Aorta (tissue), 5 donors: ENCODE measurements around the gene MSI1. TPM values are rescaled to one million over a fixed set of nuclear protein-coding genes. Genes with fewer than 3 reads are reported as not detected.
"Not testable (repeated sequence)": the region's sequence is repeated elsewhere in the genome, so short reads cannot be mapped to it uniquely, and the experiment has no call there.

Source experiments
- ATAC-seq: fragments of 200-7000 bp; cut with Tn5 transposase; one replicate; pipeline ENCODE4 v1.9.1; 2022; ENCODE audit warnings: moderate library complexity; ENCODE audit not compliant: low FRiP score
- DNase-seq, 2 donors: peaks; one replicate each; pipeline ENCODE4 v3.0.0-alpha.2; 2020
- H3K27ac ChIP-seq, 2 donors: one replicate each; pipeline ENCODE4 v1.5.1; 2013; ENCODE audit warnings: low read length in 2 of 2, mild to moderate bottlenecking in 2 of 2, moderate library complexity in 2 of 2, control low read depth in 1 of 2, inconsistent platforms in 1 of 2, low read depth in 1 of 2
- H3K27me3 ChIP-seq, 2 donors: one replicate each; pipeline ENCODE4 v1.6.1; 2013; ENCODE audit warnings: control low read depth in 1 of 2, low read length in 1 of 2, mild to moderate bottlenecking in 1 of 2, moderate library complexity in 1 of 2; ENCODE audit not compliant: insufficient read depth in 2 of 2, control insufficient read depth in 1 of 2
- H3K36me3 ChIP-seq, 2 donors: one replicate each; pipeline ENCODE4 v1.6.1; 2013; ENCODE audit warnings: control low read depth in 1 of 2, low read length in 1 of 2, mild to moderate bottlenecking in 1 of 2; ENCODE audit not compliant: insufficient read depth in 2 of 2, control insufficient read depth in 1 of 2
- H3K4me1 ChIP-seq, 2 donors: one replicate each; pipeline ENCODE4 v1.6.1; 2013; ENCODE audit warnings: low read length in 2 of 2, control low read depth in 1 of 2, mild to moderate bottlenecking in 1 of 2, moderate library complexity in 1 of 2; ENCODE audit not compliant: insufficient read depth in 2 of 2, control insufficient read depth in 1 of 2
- H3K4me3 ChIP-seq, 2 donors: one replicate each; pipeline ENCODE4 v1.5.1; 2013; ENCODE audit warnings: low read length in 2 of 2, control low read depth in 1 of 2, mild to moderate bottlenecking in 1 of 2
- H3K9me3 ChIP-seq: one replicate; pipeline ENCODE4 v1.6.1; 2013; ENCODE audit warnings: mild to moderate bottlenecking, low read length; ENCODE audit not compliant: control insufficient read depth
- WGBS, 2 donors: extraction: QIAGEN DNeasy Blood & Tissue Kit; methylation state at CpG; one replicate each; pipeline ENCODE4 v1.1.7; 2013; 5-methylcytosine and 5-hydroxymethylcytosine counted together
- intact Hi-C, 2 donors: fragments of 100-400 bp; cut with DNase I; formaldehyde crosslinking; loops; one replicate each; pipeline versions ENCODE4 v1.14.2 to v1.15.0; 2022
- polyA plus RNA-seq, 2 donors: library from polyadenylated mRNA; stranded (reverse); fragments of 200-250 nt; gene quantifications; one replicate each; pipeline ENCODE4 v1.2.3, GENCODE V29; 2013
- total RNA-seq, 2 donors: library from RNA; stranded (reverse); fragmentation: NEBNext Ultra II Directional; extraction: Animal tissue kit (Norgen Biotek cat#: 25700); gene quantifications; one replicate each; pipeline ENCODE4 v1.2.1, GENCODE V29; 2021
- donor health status: healthy with polysubstance abuse.
- donor health status: Bipolar disorder and iron deficiency.
- donor health status: DM: no; HTN: no; CAD: no.
- donor health status: DM: no; HTN: no; CAD: no.
- donor health status: DM: yes; HTN: yes; CAD: no.

MSI1 gene
- total and polyA plus RNA-seq, 4 donors: 0.32 to 1.3 (median 0.75) TPM; not detected in 1

GRCh38 chr12:120339256-120339655 is 29.7 kb downstream of the MSI1 start:
- Histone ChIP-seq H3K4me3 (no peak overlapping the region), H3K4me1 (no peaks in the 10 kb centered on the region), H3K27me3 (no peaks in the 10 kb centered on the region), H3K27ac (no peak overlapping the region), H3K9me3 (no peaks in the 10 kb centered on the region), H3K36me3 (no peaks in the 10 kb centered on the region)
- WGBS, 2 donors: 93 to 95% methylated on average over 4 of the region's 4 CpGs
- ATAC-seq (no peak), DNase-seq (no peak)
- intact Hi-C loops: loop anchor here in 1 of 2 donors (10.0 kb wide), 1 partner anchor 776 kb away; no protein-coding TSS in a partner anchor

- Histone ChIP-seq H3K27ac (no peak overlapping the region), H3K27me3 (no peaks in the 10 kb centered on the region), H3K4me3 (no peak overlapping the region), H3K4me1 (no peaks in the 10 kb centered on the region), H3K36me3 (no peaks in the 10 kb centered on the region), H3K9me3 (no peaks in the 10 kb centered on the region)
- no peak for DNase-seq
- no peak for ATAC-seq
- intact Hi-C loops: loop anchor here in 1 of 2 donors (10.0 kb wide), 1 partner anchor 777 kb away; no protein-coding TSS in a partner anchor
- 90 to 91% methylated on average over 2 of the region's 2 CpGs for WGBS, 2 donors
These were observed 31.2 kb downstream of the MSI1 start for GRCh38 chr12:120337730-120338129.

DNA sequence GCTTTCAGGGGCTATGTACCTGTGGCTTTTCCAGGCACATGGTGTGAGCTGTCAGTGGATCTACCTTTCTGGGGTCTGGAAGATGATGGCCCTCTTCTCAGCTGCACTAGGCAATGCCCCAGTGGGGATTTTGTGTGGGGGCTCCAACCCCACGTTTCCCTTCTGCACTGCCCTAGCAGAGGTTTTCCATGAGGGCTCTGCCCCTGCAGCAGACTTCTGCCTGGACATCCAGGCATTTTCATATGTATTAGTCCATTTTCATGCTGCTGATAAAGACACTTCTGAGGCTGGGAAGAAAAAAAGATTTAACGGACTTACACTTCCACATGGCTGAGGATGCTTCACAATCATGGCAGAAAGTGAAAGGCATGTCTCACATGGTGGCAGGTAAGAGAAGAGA is 32.6 kb downstream of the MSI1 start:
- H3K36me3 ChIP-seq, H3K27ac ChIP-seq, H3K4me3 ChIP-seq, H3K9me3 ChIP-seq, ATAC-seq, H3K4me1 ChIP-seq, DNase-seq, H3K27me3 ChIP-seq: not testable (repeated sequence)
- intact Hi-C loops: loop anchor here in 1 of 2 donors (10.0 kb wide), 1 partner anchor 778 kb away; no protein-coding TSS in a partner anchor
- WGBS, 2 donors: 92 to 98% methylated on average over 2 of the region's 2 CpGs

DNA sequence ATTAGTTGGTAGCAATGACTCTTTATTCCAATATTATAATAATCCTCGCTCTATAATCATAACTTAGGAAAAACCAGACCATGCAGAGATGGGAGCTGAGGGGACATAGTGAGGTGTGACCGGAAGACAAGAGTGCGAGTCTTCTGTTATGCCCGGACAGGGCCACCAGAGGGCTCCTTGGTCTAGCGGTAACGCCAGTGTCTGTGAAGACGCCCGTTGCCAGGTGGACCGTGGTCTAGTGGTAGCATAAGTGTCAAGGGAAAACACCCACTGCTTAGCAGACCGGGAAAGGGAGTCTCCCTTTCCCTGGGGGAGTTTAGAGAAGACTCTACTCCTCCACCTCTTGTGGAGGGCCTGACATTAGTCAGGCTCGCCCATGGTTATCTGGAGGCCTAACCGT is 33.5 kb downstream of the MSI1 start:
- H3K27me3 ChIP-seq, ATAC-seq, H3K4me3 ChIP-seq, H3K9me3 ChIP-seq, H3K4me1 ChIP-seq, H3K27ac ChIP-seq, H3K36me3 ChIP-seq: not testable (repeated sequence)
- peak; percentile 64 to 86 for DNase-seq
- 16 to 17% methylated on average over 12 of the region's 12 CpGs for WGBS, 2 donors
- intact Hi-C loops: loop anchor here in 1 of 2 donors (10.0 kb wide), 1 partner anchor 779 kb away; no protein-coding TSS in a partner anchor

DNA sequence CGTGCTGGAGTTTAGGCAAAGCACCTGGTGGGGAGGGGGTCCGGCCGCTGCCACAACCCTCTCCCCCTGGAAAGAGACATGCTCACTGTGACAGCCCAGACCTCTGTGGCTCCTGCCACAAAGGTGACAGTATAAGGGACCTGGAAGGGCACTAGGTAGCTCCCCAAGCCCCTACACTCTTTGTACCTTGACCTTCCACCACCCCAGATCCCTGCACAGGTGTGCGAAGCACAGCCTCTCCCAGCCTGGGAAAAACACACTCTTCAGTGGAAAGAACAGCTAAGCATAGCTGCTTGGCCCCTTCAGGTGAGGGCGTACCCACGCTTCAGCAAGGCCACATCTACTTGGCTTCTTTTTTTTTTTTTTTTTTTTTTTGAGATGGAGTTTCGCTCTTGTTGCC is 36.4 kb downstream of the MSI1 start:
- Histone ChIP-seq H3K4me1 (no peaks in the 10 kb centered on the region), H3K27me3 (no peaks in the 10 kb centered on the region), H3K4me3 (no peak overlapping the region), H3K36me3 (no peaks in the 10 kb centered on the region), H3K27ac (no peak overlapping the region), H3K9me3 (no peaks in the 10 kb centered on the region)
- ATAC-seq (no peak), DNase-seq (no peak)
- 84 to 91% methylated on average over 6 to 7 of the region's 7 CpGs for WGBS, 2 donors
- intact Hi-C loops: loop anchor here in 1 of 2 donors (10.0 kb wide), 1 partner anchor 782 kb away; no protein-coding TSS in a partner anchor

GRCh38 chr12:120332041-120332440 is 36.9 kb downstream of the MSI1 start:
- DNase-seq: no peak
- ATAC-seq: no peak
- 85% methylated on average over 5 of the region's 5 CpGs for WGBS, 2 donors
- H3K27ac ChIP-seq: no peak overlapping the region
- intact Hi-C loops: loop anchor here in 1 of 2 donors (10.0 kb wide), 1 partner anchor 783 kb away; no protein-coding TSS in a partner anchor
- H3K27me3 ChIP-seq: no peaks in the 10 kb centered on the region
- H3K9me3 ChIP-seq: no peaks in the 10 kb centered on the region
- no peak overlapping the region for H3K4me3 ChIP-seq
- no peaks in the 10 kb centered on the region for H3K36me3 ChIP-seq
- H3K4me1 ChIP-seq: no peaks in the 10 kb centered on the region

DNA sequence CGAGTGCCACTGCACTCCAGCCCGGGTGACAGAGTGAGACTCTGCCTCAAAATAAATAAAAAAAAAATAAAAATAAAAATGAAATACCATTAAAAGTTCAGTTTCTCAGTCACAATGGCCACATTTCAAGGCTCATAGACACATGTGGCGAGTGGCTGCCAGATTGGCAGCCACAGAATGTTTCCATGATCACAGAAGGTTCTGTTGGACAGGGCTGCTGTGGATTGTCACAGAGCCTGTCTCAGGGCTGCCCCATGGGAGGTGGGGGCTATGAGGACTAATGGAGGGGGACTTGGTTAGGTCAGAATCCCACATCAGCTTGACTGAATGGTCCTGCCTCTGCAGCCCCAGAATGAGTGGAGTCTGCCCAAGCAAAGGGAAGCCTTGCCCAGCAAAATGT is 37.6 kb downstream of the MSI1 start:
- intact Hi-C loops: loop anchor here in 1 of 2 donors (10.0 kb wide), 1 partner anchor 783 kb away; no protein-coding TSS in a partner anchor
- 8 to 17% methylated on average over 3 of the region's 3 CpGs for WGBS, 2 donors
- no peaks in the 10 kb centered on the region for H3K4me1 ChIP-seq
- no peaks in the 10 kb centered on the region for H3K9me3 ChIP-seq
- DNase-seq: no peak
- no peaks in the 10 kb centered on the region for H3K27me3 ChIP-seq
- no peaks in the 10 kb centered on the region for H3K36me3 ChIP-seq
- no peak for ATAC-seq
- no peak overlapping the region for H3K27ac ChIP-seq
- no peak overlapping the region for H3K4me3 ChIP-seq

- no peak overlapping the region for H3K27ac ChIP-seq
- DNase-seq (no peak), ATAC-seq (no peak)
- intact Hi-C loops: loop anchor here (5.0 to 10.0 kb wide), 2 partner anchors 104 to 107 kb away; partner anchors contain the start of gene COX6A1 (in 1 of the 2)
- H3K4me3 ChIP-seq: no peak overlapping the region
- H3K9me3 ChIP-seq: no peaks in the 10 kb centered on the region
- H3K36me3 ChIP-seq: no peaks in the 10 kb centered on the region
- H3K4me1 ChIP-seq: no peaks in the 10 kb centered on the region
- 87 to 95% methylated on average over 4 of the region's 4 CpGs for WGBS, 2 donors
- H3K27me3 ChIP-seq: no peaks in the 10 kb centered on the region
These were observed 40.7 kb downstream of the MSI1 start for GRCh38 chr12:120328228-120328627.

DNA sequence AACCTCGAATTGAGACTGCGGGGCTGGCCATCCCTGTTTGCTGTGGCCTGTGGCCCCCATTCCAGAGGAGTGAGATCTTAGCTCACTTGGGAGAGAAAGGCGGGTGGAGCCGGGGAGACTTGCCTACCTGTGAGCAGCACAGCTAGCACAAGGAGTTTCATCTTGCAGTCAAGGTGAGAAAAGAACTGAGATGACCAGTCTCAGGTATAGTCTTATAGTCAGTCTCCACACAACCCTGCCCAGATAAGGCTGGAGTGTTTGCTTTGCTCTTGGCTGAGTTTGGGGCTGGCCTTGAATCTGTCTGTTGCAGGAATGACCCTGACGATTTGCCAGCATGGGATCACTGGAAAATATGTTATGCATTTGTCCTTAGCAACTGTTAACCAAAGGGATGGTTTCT is 41.4 kb downstream of the MSI1 start, which contains the start of gene PLA2G1B:
TSS of gene PLA2G1B (minus strand) at position 187 of the 400 bp plus-strand sequence. CDS start at position 161, 26 bp downstream.
- Histone ChIP-seq H3K4me1 (no peaks in the 10 kb centered on the region), H3K36me3 (no peaks in the 10 kb centered on the region), H3K27me3 (no peaks in the 10 kb centered on the region), H3K4me3 (no peak within 1 kb of the TSS), H3K9me3 (no peaks in the 10 kb centered on the region), H3K27ac (no peak within 1 kb of the TSS)
- intact Hi-C loops: loop anchor here (5.0 to 10.0 kb wide), 2 partner anchors 105 to 107 kb away; partner anchors contain the start of gene COX6A1 (in 1 of the 2)
- ATAC-seq: no peak
- no peak for DNase-seq
- WGBS, 2 donors: 70 to 79% methylated on average over 5 of the region's 5 CpGs
